ENCODE data around the gene HSPG2. TPM values are rescaled to one million over a fixed set of nuclear protein-coding genes. Genes with fewer than 3 reads are reported as not detected.

The HSPG2 gene
- total and polyA plus RNA-seq, 9 of the 15 experiments (the other 6 are each of a cell fraction or from before 2014, with no cell fraction given): 0.14 to 160 (median 15.7) TPM

DNA sequence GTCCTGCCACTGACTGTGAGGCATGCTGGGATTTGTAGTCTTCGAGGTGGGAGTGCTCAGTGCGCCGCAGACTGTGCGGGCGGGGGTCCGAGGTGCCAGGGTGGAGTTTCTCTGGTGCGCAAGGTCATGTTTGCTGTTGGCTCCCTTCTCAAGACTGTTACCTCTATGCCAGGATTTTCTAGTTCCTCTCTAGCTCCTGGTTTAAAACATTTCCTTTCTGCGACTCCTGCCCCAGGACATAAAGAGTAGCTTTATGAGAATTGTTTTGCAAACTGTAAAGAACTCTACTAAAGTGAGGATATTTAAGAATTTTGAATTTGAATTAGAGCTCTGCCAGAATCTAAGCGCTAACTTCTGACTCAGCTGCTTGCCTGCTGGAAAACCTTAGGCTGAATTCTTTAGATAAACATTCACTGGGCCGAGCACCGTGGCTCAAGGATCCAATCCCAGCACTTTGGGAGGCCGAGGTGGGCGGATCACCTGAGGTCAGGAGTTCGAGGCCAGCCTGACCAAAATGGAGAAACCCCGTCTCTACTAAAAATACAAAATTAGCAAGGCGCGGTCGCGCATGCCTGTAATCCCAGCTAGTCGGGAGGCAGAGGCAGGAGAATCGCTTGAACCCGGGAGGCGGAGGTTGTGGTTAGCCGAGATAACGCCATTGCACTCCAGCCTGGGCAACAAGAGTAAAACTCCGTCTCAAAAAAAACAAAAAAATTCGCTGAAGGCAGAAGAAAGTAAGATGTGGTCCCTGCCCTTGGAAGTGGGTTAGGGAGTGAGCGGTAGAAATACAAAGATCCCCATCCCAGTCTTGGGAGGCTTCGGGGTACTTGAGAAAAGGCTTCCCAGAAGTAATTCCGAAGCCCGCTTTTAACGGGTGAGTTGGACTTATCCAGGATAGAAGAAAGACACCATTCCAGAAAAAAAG is 153.2 kb downstream of the HSPG2 start (continued):
- TF ChIP-seq GATAD2B (IDR thresholded peaks at IDR 0.05; ENCODE audit: borderline replicate concordance): 0 out of 2 replicates have a peak, but pooled peaks have one; percentile 9
- no peak for TF ChIP-seq TRIM28 (IDR thresholded peaks at IDR 0.05)
- TF ChIP-seq ZNF12 (CRISPR knock-in tag; IDR thresholded peaks at IDR 0.05): 0 out of 2 replicates have a peak, but pooled peaks have one; percentile 5
- TF ChIP-seq POLR2A (conservative IDR thresholded peaks at IDR 0.05): 0 out of 2 replicates have a peak, but pooled peaks have one; percentile 8
- TF ChIP-seq, protein P1, sequence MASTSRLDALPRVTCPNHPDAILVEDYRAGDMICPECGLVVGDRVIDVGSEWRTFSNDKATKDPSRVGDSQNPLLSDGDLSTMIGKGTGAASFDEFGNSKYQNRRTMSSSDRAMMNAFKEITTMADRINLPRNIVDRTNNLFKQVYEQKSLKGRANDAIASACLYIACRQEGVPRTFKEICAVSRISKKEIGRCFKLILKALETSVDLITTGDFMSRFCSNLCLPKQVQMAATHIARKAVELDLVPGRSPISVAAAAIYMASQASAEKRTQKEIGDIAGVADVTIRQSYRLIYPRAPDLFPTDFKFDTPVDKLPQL (IDR thresholded peaks at IDR 0.05; ENCODE audit: extremely low read depth, insufficient read length): peak; percentile 13
- TF ChIP-seq FOXK2 (conservative IDR thresholded peaks at IDR 0.05 in 1 of 2, IDR thresholded peaks at IDR 0.05 in 1 of 2; ENCODE audit: low read depth in 2 of 2): peak in 1 of 2 experiments; percentile 7; a peak in 1 of 4 replicates
- TF ChIP-seq, protein P2, sequence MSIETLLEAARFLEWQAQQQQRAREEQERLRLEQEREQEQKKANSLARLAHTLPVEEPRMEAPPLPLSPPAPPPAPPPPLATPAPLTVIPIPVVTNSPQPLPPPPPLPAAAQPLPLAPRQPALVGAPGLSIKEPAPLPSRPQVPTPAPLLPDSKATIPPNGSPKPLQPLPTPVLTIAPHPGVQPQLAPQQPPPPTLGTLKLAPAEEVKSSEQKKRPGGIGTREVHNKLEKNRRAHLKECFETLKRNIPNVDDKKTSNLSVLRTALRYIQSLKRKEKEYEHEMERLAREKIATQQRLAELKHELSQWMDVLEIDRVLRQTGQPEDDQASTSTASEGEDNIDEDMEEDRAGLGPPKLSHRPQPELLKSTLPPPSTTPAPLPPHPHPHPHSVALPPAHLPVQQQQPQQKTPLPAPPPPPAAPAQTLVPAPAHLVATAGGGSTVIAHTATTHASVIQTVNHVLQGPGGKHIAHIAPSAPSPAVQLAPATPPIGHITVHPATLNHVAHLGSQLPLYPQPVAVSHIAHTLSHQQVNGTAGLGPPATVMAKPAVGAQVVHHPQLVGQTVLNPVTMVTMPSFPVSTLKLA (conservative IDR thresholded peaks at IDR 0.05): peak; percentile 52 to 57; a peak in 2 of 4 replicates
- peak; percentile 38; the same call in 1 of the 2 replicates for TF ChIP-seq FOXK1 (CRISPR knock-in tag; IDR thresholded peaks at IDR 0.05; ENCODE audit: borderline replicate concordance)
- peak; percentile 49; the same call in 1 of the 2 replicates for TF ChIP-seq ZC3H11A (IDR thresholded peaks at IDR 0.05; ENCODE audit: low read depth, low read length)
- peak; percentile 73; the same call in 1 of the 2 replicates for TF ChIP-seq BRD4 (IDR thresholded peaks at IDR 0.05)
- TF ChIP-seq NR2C2 (CRISPR knock-in tag; IDR thresholded peaks at IDR 0.05): no peak; the same call in 1 of the 2 replicates
- peak; percentile 97 for TF ChIP-seq NR2C2 (tag; IDR thresholded peaks at IDR 0.05)
- TF ChIP-seq BHLHE40 (IDR thresholded peaks at IDR 0.05; ENCODE audit: low read length): peak; percentile 88; the same call in 1 of the 2 replicates
- TF ChIP-seq RFX5 (IDR thresholded peaks at IDR 0.05; ENCODE audit: low read depth, low read length): peak; percentile 3; the same call in 1 of the 2 replicates
- TF ChIP-seq BACH1 (tag; IDR thresholded peaks at IDR 0.05): peak; percentile 89
- TF ChIP-seq DMBX1 (CRISPR knock-in tag; IDR thresholded peaks at IDR 0.05; ENCODE audit: borderline replicate concordance): peak; percentile 83; the same call in 1 of the 2 replicates
- peak; percentile 10; the same call in 1 of the 2 replicates for TF ChIP-seq POLR2AphosphoS5 (IDR thresholded peaks at IDR 0.05; ENCODE audit: control insufficient read depth, insufficient read depth, low read depth, low read length)
- peak; percentile 8 to 48; a peak in 3 of 4 replicates for TF ChIP-seq RCOR1 (IDR thresholded peaks at IDR 0.05; ENCODE audit: borderline replicate concordance in 1 of 2, low read depth in 2 of 2, low read length in 2 of 2)
- TF ChIP-seq, protein P3, sequence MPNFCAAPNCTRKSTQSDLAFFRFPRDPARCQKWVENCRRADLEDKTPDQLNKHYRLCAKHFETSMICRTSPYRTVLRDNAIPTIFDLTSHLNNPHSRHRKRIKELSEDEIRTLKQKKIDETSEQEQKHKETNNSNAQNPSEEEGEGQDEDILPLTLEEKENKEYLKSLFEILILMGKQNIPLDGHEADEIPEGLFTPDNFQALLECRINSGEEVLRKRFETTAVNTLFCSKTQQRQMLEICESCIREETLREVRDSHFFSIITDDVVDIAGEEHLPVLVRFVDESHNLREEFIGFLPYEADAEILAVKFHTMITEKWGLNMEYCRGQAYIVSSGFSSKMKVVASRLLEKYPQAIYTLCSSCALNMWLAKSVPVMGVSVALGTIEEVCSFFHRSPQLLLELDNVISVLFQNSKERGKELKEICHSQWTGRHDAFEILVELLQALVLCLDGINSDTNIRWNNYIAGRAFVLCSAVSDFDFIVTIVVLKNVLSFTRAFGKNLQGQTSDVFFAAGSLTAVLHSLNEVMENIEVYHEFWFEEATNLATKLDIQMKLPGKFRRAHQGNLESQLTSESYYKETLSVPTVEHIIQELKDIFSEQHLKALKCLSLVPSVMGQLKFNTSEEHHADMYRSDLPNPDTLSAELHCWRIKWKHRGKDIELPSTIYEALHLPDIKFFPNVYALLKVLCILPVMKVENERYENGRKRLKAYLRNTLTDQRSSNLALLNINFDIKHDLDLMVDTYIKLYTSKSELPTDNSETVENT (CRISPR knock-in tag; IDR thresholded peaks at IDR 0.05): no peak
- TF ChIP-seq, protein P4, sequence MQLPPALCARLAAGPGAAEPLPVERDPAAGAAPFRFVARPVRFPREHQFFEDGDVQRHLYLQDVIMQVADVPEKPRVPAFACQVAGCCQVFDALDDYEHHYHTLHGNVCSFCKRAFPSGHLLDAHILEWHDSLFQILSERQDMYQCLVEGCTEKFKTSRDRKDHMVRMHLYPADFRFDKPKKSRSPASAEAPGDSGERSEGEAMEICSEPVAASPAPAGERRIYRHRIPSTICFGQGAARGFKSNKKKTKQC (CRISPR knock-in tag; IDR thresholded peaks at IDR 0.05): no peak
- peak; percentile 60; the same call in 1 of the 2 replicates for TF ChIP-seq ERF (CRISPR knock-in tag; IDR thresholded peaks at IDR 0.05)
- TF ChIP-seq ZNF431 (CRISPR knock-in tag; IDR thresholded peaks at IDR 0.05): 0 out of 2 replicates have a peak, but pooled peaks have one; percentile 39
